GM12878 (cell line): ENCODE results near the gene SOAT2. TPM values are rescaled to one million over a fixed set of nuclear protein-coding genes. Genes with fewer than 3 reads are reported as not detected.

ENCODE experiments used
- ATAC-seq: fragments of 200-7000 bp; cut with Tn5 transposase; 3 replicates; pipeline ENCODE4 v1.9.1; 2020; ENCODE audit warnings: mild to moderate bottlenecking, moderate library complexity
- BruUV-seq: library from RNA; stranded (reverse); fragments of 400-500 nt; replicated peaks from 2 replicates; lab custom pipeline; 2021; lab: Mats Ljungman, UMichigan
- CTCF ChIA-PET: fragments of 300-600 bp; sonication (Branson Sonifier 250); formaldehyde crosslinking; extraction: SDS; loops from one replicate; lab custom pipeline; 2021; ENCODE audit warnings: inconsistent platforms; lab: Yijun Ruan, JAX
- POLR2A ChIA-PET: fragments of 350-600 bp; formaldehyde crosslinking; extraction: SDS; loops from one replicate; lab custom pipeline; 2021; ENCODE audit warnings: inconsistent platforms; lab: Charles Lee
- RAD21 ChIA-PET: fragments of 300-600 bp; sonication (Branson Sonifier 250); formaldehyde crosslinking; loops from one replicate; lab custom pipeline; 2023; ENCODE audit warnings: antibody characterized with exemption; ENCODE audit not compliant: unreplicated experiment; lab: Charles Lee
- SMC1A ChIA-PET: fragments of 300-600 bp; sonication (Branson Sonifier 250); formaldehyde crosslinking; loops from one replicate; lab custom pipeline; 2023; ENCODE audit not compliant: unreplicated experiment, uncharacterized antibody; lab: Charles Lee
- DNase-seq: peaks from one replicate; pipeline ENCODE4 v3.0.0-alpha.2; 2011; ENCODE audit warnings: low read depth, low spot score
- FAIRE-seq: peaks from 3 replicates; lab custom pipeline; 2011; peaks lifted over from hg19 to GRCh38; lab: Jason Lieb, UNC
- H2AFZ ChIP-seq: 2 replicates; pipeline ENCODE4 v1.6.0; 2011; ENCODE audit warnings: low read depth, low read length, control low read depth; ENCODE audit not compliant: control insufficient read depth
- H3K27ac ChIP-seq: 2 replicates; pipeline ENCODE4 v1.5.1; 2011; ENCODE audit warnings: control low read depth; ENCODE audit not compliant: control insufficient read depth, insufficient read depth
- H3K27me3 ChIP-seq, 2 experiments: replicated peaks in 1 of 2; 2 replicates each; pipeline versions ENCODE4 v1.6.0 to v1.6.1; 2011; ENCODE audit warnings: low read length in 1 of 2; ENCODE audit not compliant: control insufficient read depth in 2 of 2, insufficient read depth in 2 of 2
- H3K36me3 ChIP-seq, 2 experiments: 2 replicates each; pipeline ENCODE4 v1.5.1; 2011; ENCODE audit warnings: low read length in 1 of 2; ENCODE audit not compliant: control insufficient read depth in 2 of 2, insufficient read depth in 2 of 2
- H3K4me1 ChIP-seq: 2 replicates; pipeline ENCODE4 v1.6.1; 2011; ENCODE audit warnings: mild to moderate bottlenecking, low read length, moderate library complexity, mixed read lengths; ENCODE audit not compliant: control insufficient read depth, insufficient read depth
- H3K4me2 ChIP-seq: 2 replicates; pipeline ENCODE4 v1.6.0; 2011; ENCODE audit warnings: control low read depth; ENCODE audit not compliant: control insufficient read depth, insufficient read depth
- H3K4me3 ChIP-seq: fragments of 200-600 bp; sonication (generic); 2 replicates; pipeline ENCODE4 v1.5.1; 2016
- H3K79me2 ChIP-seq: 2 replicates; pipeline ENCODE4 v1.6.0; 2011; ENCODE audit warnings: low read length; ENCODE audit not compliant: control insufficient read depth, insufficient read depth
- H3K9ac ChIP-seq: 2 replicates; pipeline ENCODE4 v1.8.0; 2011; ENCODE audit warnings: low read length, control low read depth, mixed read lengths; ENCODE audit not compliant: control insufficient read depth, insufficient read depth
- H3K9me3 ChIP-seq: replicated peaks from 3 replicates; pipeline ENCODE4 v1.5.1; 2011; ENCODE audit warnings: mild to moderate bottlenecking, low read length; ENCODE audit not compliant: control insufficient read depth, insufficient read depth
- H4K20me1 ChIP-seq: 2 replicates; pipeline ENCODE4 v1.6.0; 2011; ENCODE audit not compliant: control insufficient read depth, insufficient read depth
- EED ChIP-seq: sonication (generic); IDR thresholded peaks from 2 replicates; pipeline ENCODE4 v1.6.1; 2016; ENCODE audit warnings: antibody characterized with exemption, low read depth
- EZH2 ChIP-seq: IDR thresholded peaks from 2 replicates; pipeline ENCODE4 v1.6.1; 2012; ENCODE audit warnings: low read depth, mild to moderate bottlenecking, control low read depth, inconsistent platforms, low read length, borderline replicate concordance; ENCODE audit not compliant: control insufficient read depth
- IKZF2 ChIP-seq, 2 experiments: fragments of 450-650 bp; IDR thresholded peaks; 2 replicates each; pipeline ENCODE4 v1.6.1; 2017; ENCODE audit warnings: mild to moderate bottlenecking in 2 of 2, moderate library complexity in 2 of 2
- IRF5 ChIP-seq: fragments of 450-650 bp; IDR thresholded peaks from 2 replicates; pipeline ENCODE4 v1.6.1; 2017; ENCODE audit warnings: borderline replicate concordance
- LARP7 ChIP-seq: fragments of 450-650 bp; IDR thresholded peaks from 2 replicates; pipeline ENCODE4 v1.6.1; 2017; ENCODE audit warnings: mild to moderate bottlenecking
- MLLT1 ChIP-seq: fragments of 450-650 bp; IDR thresholded peaks from 2 replicates; pipeline ENCODE4 v1.6.1; 2016; ENCODE audit warnings: mild to moderate bottlenecking
- NR2C2 ChIP-seq: IDR thresholded peaks from 2 replicates; pipeline ENCODE4 v1.6.1; 2011; ENCODE audit warnings: borderline replicate concordance, low read depth; ENCODE audit not compliant: control insufficient read depth, insufficient read length
- PBX3 ChIP-seq: IDR thresholded peaks from 2 replicates; pipeline ENCODE4 v1.6.1; 2011; ENCODE audit warnings: mild to moderate bottlenecking, low read depth, low read length, moderate library complexity; ENCODE audit not compliant: insufficient replicate concordance
- SMAD5 ChIP-seq: IDR thresholded peaks from 2 replicates; pipeline ENCODE4 v1.6.1; 2016; ENCODE audit warnings: antibody characterized with exemption, low read depth
- TBL1XR1 ChIP-seq: IDR thresholded peaks from 2 replicates; pipeline ENCODE4 v1.6.1; 2012; ENCODE audit warnings: low read depth, low read length, improper control_type of control experiment
- USF1 ChIP-seq: IDR thresholded peaks from 2 replicates; pipeline ENCODE4 v1.6.1; 2011; ENCODE audit warnings: borderline replicate concordance, low read depth, mild to moderate bottlenecking, moderate library complexity, mixed read lengths, low read length; ENCODE audit not compliant: insufficient read depth; ENCODE audit errors: extremely low read length
- YBX1 ChIP-seq: fragments of 450-650 bp; IDR thresholded peaks from 2 replicates; pipeline ENCODE4 v1.6.1; 2016; ENCODE audit warnings: antibody characterized with exemption
- WGBS: methylation state at CpG from one replicate; pipeline ENCODE4 v1.1.6; 2016; ENCODE audit warnings: low lambda C conversion rate; ENCODE audit not compliant: insufficient replicate concordance, insufficient coverage; ENCODE audit errors: missing lambda C conversion rate; 5-methylcytosine and 5-hydroxymethylcytosine counted together
- in situ Hi-C: fragments of 300-500 bp; cut with MboI; formaldehyde crosslinking; loops from 9 replicates; pipeline ENCODE4 v1.14.3; 2018; ENCODE audit warnings: mixed read lengths
- intact Hi-C: fragments of 100-400 bp; cut with micrococcal nuclease; formaldehyde crosslinking; loops from one replicate; pipeline ENCODE4 v1.14.2; 2022; ENCODE audit not compliant: unreplicated experiment
- polyA plus RNA-seq, 11 experiments: library from polyadenylated mRNA; depleted of rRNA in 4 of 11; unstranded in 6 of 11; stranded (reverse) in 5 of 11; fragments of >200 nt; fragmentation: Nextera tagmentation in 4 of 11; fragmentation: Illumina TruSeq in 1 of 11; extraction: Ambion mirVana in 4 of 11; extraction: Trizol in 1 of 11; gene quantifications; 1 replicate in 1 of 11; 2 replicates in 10 of 11; pipeline versions ENCODE4 v1.2.1 to v1.2.3, GENCODE V29; 2011 to 2016; ENCODE audit warnings: inconsistent platforms in 2 of 11, missing spikeins in 2 of 11, low read depth in 1 of 11
- total RNA-seq, 4 experiments: library from RNA; depleted of rRNA in 3 of 4; stranded (reverse); fragments of >200 nt in 3 of 4; fragmentation: Illumina TruSeq in 1 of 4; extraction: Trizol in 1 of 4; gene quantifications; 2 replicates each; pipeline versions ENCODE4 v1.2.1 to v1.2.3, GENCODE V29; 2013 to 2021

Gene SOAT2
- total and polyA plus RNA-seq, 10 of the 15 experiments (the other 5 are each of a cell fraction or from before 2014, with no cell fraction given): 0.08 to 1.7 (median 0.69) TPM

- Histone ChIP-seq H3K4me1 (peaks cover 28% of the 10 kb centered on the region), H3K27me3 (peaks cover 0 to 6% of the 10 kb centered on the region in 2 experiments; a peak in 2 of 4 replicates), H3K9me3 (no peaks in the 10 kb centered on the region), H3K9ac (no peak overlapping the region), H3K36me3 (no peaks in the 10 kb centered on the region), H3K4me2 (no peak overlapping the region), H3K27ac (no peak overlapping the region), H3K79me2 (no peaks in the 10 kb centered on the region), H4K20me1 (no peaks in the 10 kb centered on the region), H2AFZ (no peak overlapping the region), H3K4me3 (no peak overlapping the region)
- TF ChIP-seq MLLT1 (no peak), SMAD5 (no peak), LARP7 (no peak), EZH2 (no peak), IRF5 (no peak), YBX1 (no peak), USF1 (no peak), EED (no peak), TBL1XR1 (no peak), PBX3 (no peak), NR2C2 (no peak), IKZF2 (IDR thresholded peaks at IDR 0.05) (no peak)
- 81% methylated on average over 12 of the region's 13 CpGs for WGBS
- ChIA-PET SMC1A (interaction anchor here (0.6 to 7.0 kb wide), 4 partner anchors 22 to 61 kb away, joined by 3 to 126 read pairs (median 8); partner anchors contain the start of gene SPRYD3), POLR2A (no interaction called here), RAD21 (interaction anchor here (0.8 to 4.7 kb wide), 3 partner anchors 22 to 39 kb away, joined by 3 to 84 read pairs (median 25); partner anchors contain the start of gene SPRYD3), CTCF (interaction anchor here (0.9 to 11.8 kb wide), 11 partner anchors 10 to 244 kb away, joined by 3 to 355 read pairs (median 8); partner anchors contain the start of genes PFDN5 and SPRYD3)
- no peak for DNase-seq
- FAIRE-seq: no peak
- BruUV-seq: no TSS peak
- no peak for ATAC-seq
- intact Hi-C loops: no loop called here
- in situ Hi-C loops: no loop called here
Measured at GRCh38 chr12:53100466-53101151, 2.7 kb upstream of the SOAT2 start.
